Fibroblast of skin of back (primary cell): Measurements from ENCODE around the gene GRPEL1.
A peak's percentile ranks its signal among the peaks of the same experiment; 100 is the strongest.

Experiments
- DNase-seq: peaks from one replicate; pipeline ENCODE4 v3.0.0-alpha.2; 2013

The GRPEL1 gene

DNA sequence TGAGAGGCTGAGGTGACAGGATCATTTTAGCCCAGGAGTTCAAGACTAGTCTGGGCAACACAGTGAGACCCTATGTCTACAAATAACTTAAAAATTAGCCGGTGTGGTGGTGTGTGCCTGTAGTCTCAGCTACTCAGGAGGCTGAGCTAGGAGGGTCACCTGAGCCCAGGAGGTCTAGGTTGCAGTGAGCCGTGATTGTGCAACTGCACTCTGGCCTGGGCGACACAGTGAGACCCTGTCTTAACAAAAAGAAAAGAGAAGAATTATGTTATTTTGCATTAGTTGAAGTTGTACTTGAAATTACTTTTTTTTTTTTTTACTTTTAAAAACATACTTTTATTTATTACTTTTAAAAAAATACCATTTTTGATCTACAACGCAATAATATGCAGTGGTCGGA lies 46.5 kb downstream of the GRPEL1 start:
- DNase-seq, result no peak

DNA sequence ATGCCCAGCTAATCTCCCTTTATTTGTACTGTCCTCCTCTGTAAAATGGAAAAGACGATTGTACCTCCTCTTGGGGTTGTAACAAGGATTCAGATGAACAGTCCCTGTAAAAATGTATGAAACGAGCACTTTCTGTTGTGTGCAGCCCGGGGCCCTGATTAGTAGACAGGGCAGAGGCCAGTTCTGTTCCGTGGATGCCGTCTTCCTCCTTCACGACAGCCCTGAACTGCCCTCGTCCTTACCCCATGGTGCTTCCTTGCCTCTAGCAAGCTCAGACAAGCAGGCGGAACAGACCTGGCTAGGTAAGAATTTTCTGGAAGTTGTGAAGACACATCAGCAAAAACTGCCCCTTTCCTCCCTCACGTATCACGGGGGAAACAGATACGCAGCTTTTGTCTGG lies 47.0 kb downstream of the GRPEL1 start:
- DNase-seq, result no peak

DNA sequence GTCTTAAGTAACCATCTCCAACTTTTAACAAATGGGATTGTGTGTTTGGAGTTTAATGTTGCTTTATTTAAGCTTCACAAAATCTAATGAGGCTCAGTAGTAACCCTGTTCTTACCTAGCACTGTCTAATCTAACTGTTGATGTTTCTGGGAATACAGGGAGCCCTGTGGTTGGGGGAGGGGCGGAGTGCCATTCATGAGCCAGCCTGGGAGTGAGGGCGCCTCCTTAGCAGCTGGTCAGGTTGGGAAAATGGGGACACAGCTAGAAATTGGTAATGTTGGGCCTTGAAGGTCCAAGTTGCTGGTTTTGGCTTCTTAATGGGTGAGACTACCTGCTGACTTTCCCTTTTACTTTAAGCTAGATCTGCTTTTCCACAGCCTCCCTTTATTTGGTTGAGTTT lies 47.6 kb downstream of the GRPEL1 start:
- DNase-seq, result no peak

DNA sequence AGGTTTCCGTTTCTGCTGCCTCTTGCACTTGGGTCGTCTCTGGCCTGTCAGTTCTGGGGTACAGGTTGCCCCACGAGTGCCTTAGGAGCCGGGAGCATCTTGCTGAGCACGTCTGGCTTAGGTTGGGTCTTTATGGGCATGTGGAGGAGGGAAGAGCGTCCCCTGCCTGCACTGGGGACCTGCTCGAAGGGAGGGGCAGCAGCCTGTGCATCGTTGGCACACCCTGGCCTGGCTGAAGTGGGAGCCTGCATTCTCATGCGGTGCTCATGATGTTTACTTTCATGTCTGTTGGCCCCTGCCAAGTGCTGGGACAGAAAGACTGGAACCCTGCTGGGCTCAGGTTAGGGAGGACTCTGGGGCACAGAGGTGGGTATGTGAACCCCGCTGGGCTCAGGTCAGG lies 48.5 kb downstream of the GRPEL1 start:
- DNase-seq, result no peak

DNA sequence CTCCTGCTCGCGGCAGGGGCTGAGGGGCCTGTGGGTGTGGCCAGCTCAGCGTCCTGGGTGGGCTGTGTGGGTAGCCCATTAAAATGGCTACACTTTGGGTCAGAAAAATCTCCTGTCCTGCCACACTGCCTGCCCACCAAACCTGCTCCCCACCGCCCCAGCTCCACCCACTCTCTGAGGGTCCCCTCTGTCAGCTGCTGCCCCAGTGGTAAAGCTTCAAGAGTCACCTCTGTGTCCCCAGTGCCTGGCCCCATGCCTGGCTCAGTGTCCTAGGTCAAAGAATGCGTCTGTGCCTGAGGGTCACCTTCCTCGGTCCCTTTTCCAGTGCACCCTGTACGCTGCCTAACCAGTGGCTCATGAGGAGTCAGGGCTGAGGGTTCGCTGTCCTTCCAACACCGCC lies 49.6 kb downstream of the GRPEL1 start:
- no peak for DNase-seq

DNA sequence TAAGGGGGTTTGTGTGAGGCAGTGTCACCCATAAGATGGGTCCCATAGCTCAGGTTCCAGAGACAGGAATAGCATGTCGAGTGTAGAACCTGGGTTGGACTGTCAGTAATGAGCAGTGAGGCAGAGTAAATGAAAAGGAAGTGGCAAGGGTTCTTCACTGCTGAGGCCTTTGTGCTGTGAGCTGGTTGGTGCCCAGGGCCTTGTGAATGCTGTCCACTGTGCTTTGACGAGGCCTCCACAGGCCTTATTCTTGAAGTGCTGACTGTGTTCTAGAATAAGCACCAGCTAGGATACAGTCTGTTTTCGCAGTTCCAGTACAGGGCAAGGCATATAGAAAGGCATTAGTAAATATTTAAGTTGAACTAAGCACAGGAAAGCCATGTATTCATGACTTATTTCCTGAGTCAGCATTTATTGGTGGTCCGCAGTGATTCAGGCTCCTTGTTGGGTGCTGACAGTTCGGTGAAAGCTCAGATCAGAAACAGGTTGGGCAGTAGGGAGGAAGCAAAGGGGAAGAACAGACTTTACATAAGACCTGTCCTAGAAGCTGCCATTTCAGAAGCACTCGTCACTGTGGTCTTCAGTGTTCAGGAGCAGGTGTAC lies 50.3 kb downstream of the GRPEL1 start:
- no peak for DNase-seq

DNA sequence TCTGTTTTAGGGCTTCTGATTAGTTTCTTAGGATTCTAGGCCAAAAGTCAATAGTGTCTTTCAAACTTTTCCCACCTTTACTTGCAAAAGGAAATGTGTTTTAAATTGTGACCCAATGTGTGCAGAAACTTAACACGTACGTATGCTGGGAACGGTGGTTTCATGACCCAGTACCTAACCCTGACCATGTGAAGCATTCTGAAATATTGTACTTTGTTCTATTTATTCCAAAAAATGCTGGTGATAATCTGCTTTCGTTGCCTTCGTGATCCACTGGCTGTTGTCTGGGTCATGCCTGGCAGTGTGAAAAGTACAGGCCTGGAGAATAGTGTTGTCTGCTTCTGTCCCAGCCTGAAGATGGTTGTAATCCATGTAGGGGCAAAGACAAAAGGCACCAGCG lies 51.4 kb downstream of the GRPEL1 start:
- DNase-seq, result no peak

DNA sequence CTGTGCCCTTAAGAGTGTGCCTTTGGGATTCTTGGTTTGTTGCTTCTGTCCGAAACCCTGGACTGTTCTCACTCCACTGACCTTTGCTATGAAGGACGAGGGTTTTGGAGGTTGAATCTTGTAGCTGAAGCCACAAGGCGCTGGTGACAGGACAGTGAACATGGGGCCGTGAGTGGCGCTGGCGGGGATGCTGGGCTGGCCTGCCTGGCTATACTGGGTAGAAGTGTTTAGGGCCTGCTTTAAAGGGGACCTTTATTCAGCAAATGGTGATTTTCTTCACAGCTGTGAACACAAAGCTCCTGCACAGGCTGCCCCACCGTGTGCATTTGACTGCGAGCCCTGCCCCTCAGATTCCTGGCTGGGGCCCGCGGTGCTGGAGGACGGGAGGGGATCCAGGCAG lies 51.8 kb downstream of the GRPEL1 start:
- DNase-seq, result no peak

DNA sequence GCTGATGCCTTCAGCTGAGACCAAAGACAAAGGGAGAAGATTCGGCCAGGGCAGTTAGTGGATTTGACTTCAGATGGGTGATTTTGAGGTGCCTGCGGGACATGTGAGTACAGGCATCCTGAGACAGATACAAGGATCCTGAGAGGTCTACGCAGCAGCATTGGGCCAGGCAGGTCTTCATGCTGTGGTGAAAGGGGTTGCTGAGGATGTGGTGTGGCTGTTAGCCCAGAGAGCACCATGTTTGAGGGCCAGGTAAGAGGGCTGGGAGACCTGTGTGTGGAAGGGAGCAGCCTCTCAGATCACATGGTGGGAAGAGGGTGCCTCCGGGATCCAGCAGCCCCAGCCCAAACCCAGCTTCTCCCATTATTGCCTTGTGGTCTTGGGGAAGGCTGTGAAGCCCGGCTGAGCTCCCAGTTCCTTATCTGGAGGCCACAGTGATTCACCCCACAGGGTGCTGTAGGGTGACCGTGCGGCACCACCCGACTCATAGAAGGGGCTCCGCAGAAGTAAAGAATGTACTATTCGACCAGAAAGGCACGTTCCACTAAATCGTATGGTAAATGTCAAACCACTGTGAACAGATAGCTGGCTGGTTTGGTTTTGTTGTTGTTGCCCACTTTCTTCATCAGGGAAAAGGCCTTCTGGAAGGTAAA lies 52.4 kb downstream of the GRPEL1 start:
- no peak for DNase-seq

DNA sequence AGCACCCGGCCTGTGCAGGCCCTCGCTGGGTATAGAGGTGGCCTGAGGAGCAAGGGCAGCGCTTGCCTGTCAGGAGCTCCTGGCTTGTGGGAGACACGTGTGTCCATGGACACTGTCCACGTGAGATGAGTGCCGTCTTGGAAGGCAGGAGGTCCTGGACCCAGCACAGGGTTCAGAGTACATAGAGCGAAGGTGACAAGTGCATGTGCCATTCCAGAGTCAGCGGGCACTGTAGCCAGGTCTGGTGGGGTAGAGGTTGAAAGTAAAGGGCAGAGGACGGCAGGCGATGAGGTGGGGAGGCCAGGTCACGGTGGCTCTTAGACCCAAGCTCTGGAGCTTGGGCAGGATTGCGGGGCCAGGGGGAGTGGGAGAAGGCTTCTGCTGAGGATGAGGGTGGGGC lies 53.0 kb downstream of the GRPEL1 start:
- no peak for DNase-seq

DNA sequence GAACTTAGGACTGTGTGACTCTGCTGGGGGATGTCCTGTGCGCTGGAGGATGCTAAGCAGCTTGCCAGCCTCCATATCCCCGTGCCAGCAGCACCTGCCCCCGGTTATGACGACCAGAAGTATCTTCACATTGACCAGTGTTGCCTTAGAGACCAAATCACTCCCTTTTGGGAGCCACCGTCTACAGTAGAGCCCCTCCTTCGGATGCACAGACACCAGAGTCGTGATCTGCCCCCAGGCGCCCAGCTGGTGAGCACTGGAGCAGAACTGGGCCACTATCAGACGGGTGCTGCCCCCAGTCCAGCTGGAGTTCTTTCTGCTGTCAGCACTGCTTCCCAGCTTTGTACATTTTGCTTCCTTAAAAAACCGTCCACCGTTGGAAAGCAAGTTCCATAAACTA lies 54.7 kb downstream of the GRPEL1 start:
- DNase-seq, result no peak

DNA sequence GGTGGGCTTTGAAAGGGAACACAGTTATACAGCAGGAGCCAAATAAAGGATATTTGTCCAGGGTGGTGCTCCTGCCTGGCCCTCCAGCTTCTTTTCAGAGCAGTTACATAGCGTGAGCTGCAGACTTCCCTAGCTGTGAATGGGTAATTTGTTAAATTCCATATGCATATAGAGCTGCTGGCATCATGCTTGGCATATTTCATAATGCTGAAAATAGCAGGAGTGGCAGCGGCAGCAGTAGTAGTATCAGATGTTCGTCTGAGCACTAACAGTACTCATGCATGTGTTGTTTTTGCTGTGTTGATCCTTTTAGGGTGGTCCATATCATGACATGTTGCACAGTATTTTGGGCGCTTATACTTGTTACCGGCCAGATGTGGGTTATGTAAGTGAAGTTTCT lies 58.3 kb downstream of the GRPEL1 start:
- DNase-seq, result peak; percentile 9
